T-helper 2 cell (primary cell): ENCODE results near the gene ZNF473.
A peak's percentile ranks its signal among the peaks of the same experiment; 100 is the strongest.
"Not testable (repeated sequence)": the region's sequence is repeated elsewhere in the genome, so short reads cannot be mapped to it uniquely, and the experiment has no call there.

ENCODE experiments used
- DNase-seq, 5 experiments: peaks; one replicate each; pipeline versions ENCODE4 v3.0.0 to v3.0.0-alpha.2; 2012 to 2022

The ZNF473 gene

DNA sequence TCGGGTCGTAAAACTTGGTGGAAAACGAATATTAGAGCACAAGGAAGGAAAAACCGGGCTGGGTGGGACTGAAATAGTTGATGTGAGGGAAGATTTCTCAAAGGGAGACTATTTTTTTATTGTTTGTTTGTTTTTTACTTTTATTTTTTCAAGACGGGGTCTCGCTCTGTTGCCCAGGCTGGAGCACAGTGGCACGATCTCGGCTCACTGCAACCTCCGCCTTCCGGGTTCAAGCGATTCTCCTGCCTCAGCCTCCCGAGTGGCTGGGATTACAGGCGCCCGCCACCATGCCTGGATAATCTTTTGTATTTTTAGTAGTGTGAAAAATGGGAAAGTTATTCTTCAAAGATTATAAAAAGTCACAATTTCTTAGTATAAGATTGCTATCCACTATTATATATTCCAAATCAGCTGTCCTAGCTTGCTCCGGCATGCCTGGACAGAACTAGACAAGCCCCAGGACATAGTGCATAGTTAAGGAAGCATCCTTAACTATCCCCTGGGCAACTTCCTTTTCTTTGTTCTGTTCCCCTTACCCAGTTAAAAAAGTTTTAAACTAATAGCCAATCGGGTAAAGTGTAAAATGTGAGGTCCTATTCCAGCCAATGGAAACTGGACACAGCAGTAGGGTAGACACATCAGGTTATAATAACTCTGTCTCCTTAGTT lies 25.6 kb downstream of the ZNF473 start:
- not testable (repeated sequence) for DNase-seq

GRCh38 chr19:50051964-50052363 lies 26.2 kb downstream of the ZNF473 start:
- DNase-seq, result no peak

GRCh38 chr19:50053119-50053518 lies 27.3 kb downstream of the ZNF473 start:
- no peak for DNase-seq

GRCh38 chr19:50058425-50058824 lies 32.6 kb downstream of the ZNF473 start:
- DNase-seq, result no peak

DNA sequence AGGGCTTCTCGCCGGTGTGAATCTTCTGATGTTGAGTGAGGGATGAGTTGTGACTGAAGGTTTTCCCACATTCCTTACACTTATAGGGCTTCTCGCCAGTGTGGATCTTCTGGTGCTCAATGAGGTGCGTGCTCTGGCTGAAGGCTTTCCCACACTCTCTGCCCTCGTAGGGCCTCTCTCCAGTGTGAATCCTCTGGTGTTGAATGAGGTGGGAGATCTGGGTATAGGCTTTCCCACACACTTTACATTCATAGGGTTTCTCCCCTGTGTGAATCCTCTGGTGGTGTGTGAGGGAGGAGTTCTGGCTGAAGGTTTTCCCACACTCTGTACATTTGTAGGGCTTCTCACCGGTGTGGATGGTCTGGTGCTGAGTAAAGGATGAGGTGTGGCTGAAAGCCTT lies 33.2 kb downstream of the ZNF473 start:
- DNase-seq, result no peak

- DNase-seq, result no peak
Observed at GRCh38 chr19:50060107-50060506, 34.3 kb downstream of the ZNF473 start.

GRCh38 chr19:50061650-50062049 lies 35.8 kb downstream of the ZNF473 start:
- DNase-seq, result no peak

DNA sequence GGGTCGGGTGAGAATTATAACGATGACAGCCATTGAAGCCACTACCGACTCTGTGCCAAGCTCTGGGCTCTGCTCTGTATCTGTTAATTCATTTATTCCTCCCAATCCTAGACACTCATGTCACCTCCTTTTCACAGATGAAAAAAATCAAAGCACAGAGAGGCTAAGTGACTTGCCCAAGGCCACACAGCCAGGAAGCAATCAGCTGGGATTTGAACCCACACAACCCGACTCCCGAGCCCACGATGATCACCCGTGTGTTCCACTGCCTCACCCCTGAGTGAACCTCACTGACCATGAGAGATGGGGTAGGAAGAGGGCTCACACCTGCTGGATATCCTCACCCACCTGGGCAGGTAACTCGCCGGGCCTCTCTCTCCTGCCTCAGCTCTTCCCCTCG lies 40.1 kb downstream of the ZNF473 start:
- no peak for DNase-seq

GRCh38 chr19:50067575-50067974 lies 41.8 kb downstream of the ZNF473 start:
- DNase-seq, result no peak

- DNase-seq, result not testable (repeated sequence)
Observed at GRCh38 chr19:50068382-50068781, 42.6 kb downstream of the ZNF473 start.

DNA sequence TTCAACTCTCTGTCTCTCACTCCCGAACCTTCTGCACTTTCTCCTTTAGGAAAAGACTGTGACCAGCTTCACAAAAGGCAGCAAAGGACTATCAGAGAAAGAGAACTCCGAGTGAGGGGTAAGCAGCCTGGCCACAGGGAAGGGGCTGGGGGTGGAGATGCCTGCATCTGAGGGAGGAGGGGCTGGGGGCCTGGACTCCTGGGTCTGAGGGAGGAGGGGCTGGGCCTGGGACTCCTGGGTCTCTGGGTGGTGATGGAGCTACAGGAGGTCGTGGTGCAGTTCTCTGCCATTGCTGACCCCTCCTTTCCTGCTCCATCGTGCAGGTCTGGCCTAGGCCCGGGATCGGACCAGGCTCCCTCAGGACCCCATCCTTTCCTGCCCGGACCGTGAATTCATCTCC lies 49.3 kb downstream of the ZNF473 start:
- not testable (repeated sequence) for DNase-seq

DNA sequence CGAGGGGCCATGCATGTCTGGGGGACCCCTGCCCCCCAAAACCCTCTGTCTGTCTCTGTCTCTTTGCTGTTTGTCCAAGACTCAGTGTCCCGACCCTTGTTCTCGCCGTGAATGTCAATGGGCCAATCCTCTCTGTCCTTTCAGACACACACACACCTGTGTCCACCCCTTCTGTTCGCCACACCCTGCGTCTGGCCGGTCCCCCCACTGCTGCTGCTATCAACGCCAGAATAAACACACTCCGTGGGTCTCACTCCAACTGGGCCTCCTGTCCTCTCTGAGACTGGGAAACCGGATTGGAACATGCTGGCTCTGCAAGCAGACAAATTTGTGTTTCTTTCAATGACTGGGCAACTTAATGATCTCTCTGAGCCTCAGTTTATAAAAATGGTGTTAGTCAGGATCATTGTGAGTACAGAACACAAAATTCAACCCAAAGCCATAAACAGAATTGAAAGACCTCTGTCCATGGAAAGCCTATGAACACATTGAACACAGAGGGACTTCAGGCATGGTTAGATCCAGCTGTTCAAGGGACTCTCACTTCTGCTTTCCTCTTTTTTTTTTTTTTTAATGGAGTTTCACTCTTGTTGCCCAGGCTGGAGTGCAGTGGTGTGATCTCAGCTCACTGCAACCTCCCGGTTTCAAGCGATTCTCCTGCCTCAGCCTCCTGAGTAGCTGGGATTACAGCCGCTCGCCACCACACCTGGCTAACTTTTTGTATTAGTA lies 50.0 kb downstream of the ZNF473 start:
- DNase-seq, result not testable (repeated sequence)

- DNase-seq, result not testable (repeated sequence)
Observed at GRCh38 chr19:50076581-50077355, 51.0 kb downstream of the ZNF473 start.

GRCh38 chr19:50079014-50079413 lies 53.2 kb downstream of the ZNF473 start:
- not testable (repeated sequence) for DNase-seq

GRCh38 chr19:50084440-50084839 lies 58.6 kb downstream of the ZNF473 start:
- DNase-seq, result not testable (repeated sequence)

DNA sequence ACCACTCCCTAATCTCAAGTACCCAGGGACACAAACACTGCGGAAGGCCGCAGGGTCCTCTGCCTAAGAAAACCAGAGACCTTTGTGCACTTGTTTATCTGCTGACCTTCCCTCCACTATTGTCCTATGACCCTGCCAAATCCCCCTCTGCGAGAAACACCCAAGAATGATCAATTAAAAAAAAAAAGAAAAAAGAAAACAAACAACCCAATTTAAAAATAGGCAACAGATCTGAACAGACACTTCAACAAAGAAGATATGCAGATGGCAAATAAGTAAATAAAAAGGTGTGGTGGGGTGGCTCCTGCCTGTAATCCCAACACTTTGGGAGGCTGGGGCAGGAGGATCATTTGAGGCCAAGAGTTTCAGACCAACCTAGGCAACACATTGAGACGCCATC lies 61.3 kb downstream of the ZNF473 start:
- DNase-seq, result not testable (repeated sequence)

DNA sequence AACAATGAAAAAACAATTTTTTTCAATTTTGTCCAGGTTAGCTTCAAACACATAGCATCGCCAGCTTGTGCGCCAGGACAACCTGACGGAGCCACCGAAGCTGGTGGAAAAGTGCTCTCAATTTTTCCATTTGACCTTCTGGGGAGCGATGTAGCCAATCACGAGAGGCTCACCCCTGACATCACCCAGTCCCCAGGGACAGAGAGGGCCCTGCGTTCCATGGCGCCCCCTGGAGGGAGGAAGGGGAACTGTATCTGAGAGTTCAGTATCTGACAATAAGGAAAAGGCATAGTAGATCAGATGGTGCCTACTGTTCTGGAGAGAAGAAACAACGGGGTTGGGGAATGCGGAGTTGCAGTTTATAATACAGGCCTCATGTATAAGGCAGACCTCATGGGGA lies 64.9 kb downstream of the ZNF473 start:
- peak in 3 of 5 experiments; percentile 2 to 22 (median 10) for DNase-seq

DNA sequence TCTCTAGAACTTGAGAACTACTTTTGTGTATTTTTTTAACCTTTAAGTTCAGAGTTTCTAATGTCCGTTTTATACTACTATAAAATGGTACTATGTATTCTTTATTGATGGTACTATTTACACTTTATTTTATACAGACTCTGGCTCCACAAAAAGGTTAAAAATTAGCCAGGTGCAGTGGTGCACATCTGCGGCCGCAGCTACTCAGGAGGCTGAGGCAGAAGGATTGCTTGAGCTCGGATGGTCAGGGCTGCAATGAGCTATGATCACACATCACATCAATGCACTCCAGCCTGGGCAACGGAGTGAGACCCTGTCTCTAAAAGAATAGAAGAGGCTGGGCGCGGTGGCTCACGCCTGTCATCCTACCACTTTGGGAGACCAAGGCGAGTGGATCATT lies 66.0 kb downstream of the ZNF473 start:
- DNase-seq, result not testable (repeated sequence)

DNA sequence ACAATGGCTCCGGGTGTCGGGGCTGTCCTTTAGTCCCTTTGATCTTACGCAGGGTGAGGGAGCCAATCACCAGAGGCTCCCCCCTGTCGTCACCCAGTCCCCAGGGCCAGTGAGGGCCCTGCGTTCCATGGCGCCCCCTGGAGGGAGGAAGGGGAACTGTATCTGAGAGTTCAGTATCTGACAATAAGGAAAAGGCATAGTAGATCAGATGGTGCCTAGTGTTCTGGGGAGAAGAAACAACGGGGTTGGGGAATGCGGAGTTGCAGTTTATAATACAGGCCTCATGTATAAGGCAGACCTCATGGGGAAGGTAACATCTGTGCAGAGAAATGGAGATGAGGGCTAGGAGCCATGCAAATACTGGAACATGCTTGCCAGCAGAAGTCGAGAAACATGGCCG lies 66.8 kb downstream of the ZNF473 start:
- DNase-seq, result not testable (repeated sequence)

DNA sequence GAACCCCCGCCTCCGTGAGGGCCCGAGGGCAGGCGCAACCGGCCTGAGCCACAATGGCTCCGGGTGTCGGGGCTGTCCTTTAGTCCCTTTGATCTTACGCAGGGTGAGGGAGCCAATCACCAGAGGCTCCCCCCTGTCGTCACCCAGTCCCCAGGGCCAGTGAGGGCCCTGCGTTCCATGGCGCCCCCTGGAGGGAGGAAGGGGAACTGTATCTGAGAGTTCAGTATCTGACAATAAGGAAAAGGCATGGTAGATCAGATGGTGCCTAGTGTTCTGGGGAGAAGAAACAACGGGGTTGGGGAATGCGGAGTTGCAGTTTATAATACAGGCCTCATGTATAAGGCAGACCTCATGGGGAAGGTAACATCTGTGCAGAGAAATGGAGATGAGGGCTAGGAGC lies 72.1 kb downstream of the ZNF473 start:
- not testable (repeated sequence) for DNase-seq

- DNase-seq, result peak in 1 of 5 experiments; percentile 37
Observed at GRCh38 chr19:50098892-50099291, 73.1 kb downstream of the ZNF473 start.

DNA sequence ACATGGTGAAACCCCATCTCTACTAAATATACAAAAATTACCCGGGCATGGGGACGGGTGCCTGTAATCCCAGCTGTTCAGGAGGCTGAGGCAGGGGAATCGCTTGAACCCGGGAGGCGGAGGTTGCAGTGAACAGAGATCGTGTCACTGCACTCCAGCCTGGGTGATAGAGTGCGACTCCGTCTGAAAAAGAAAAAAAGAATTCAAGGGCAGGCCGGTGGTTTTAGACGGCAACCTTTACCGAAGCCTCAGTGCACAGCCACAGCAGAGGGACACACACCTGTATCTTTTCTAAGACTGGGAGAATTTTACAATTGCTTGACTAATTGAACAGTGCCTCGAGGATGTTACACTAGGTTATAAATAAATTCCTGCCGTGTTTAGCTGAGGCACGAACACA lies 73.9 kb downstream of the ZNF473 start:
- not testable (repeated sequence) for DNase-seq

DNA sequence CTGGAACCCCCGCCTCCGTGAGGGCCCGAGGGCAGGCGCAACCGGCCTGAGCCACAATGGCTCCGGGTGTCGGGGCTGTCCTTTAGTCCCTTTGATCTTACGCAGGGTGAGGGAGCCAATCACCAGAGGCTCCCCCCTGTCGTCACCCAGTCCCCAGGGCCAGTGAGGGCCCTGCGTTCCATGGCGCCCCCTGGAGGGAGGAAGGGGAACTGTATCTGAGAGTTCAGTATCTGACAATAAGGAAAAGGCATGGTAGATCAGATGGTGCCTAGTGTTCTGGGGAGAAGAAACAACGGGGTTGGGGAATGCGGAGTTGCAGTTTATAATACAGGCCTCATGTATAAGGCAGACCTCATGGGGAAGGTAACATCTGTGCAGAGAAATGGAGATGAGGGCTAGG lies 75.1 kb downstream of the ZNF473 start:
- not testable (repeated sequence) for DNase-seq
